GM12864 (cell line): ENCODE data around the gene STARD5.

ENCODE experiments used
- DNase-seq: peaks from one replicate; pipeline ENCODE4 v3.0.0-alpha.2; 2011; ENCODE audit warnings: low read depth
- H3K4me3 ChIP-seq: 2 replicates; pipeline ENCODE4 v1.5.1; 2011; ENCODE audit warnings: mild to moderate bottlenecking, low read depth, low read length, control low read depth
- CTCF ChIP-seq: IDR thresholded peaks from 2 replicates; pipeline ENCODE4 v1.5.1; 2011; ENCODE audit warnings: low read depth, mild to moderate bottlenecking, moderate library complexity, low read length, control low read depth, inconsistent platforms; ENCODE audit errors: missing control alignments

The STARD5 gene

GRCh38 chr15:81322676-81323253 is 1.2 kb downstream of the STARD5 start:
- no peak for DNase-seq
- TF ChIP-seq CTCF, result no peak
- no peak overlapping the region; the same call in none of the 2 replicates for H3K4me3 ChIP-seq

GRCh38 chr15:81321667-81322066 is 2.3 kb downstream of the STARD5 start:
- no peak overlapping the region for H3K4me3 ChIP-seq
- DNase-seq, result no peak
- no peak for TF ChIP-seq CTCF

GRCh38 chr15:81317642-81318017 is 6.3 kb downstream of the STARD5 start:
- DNase-seq, result no peak
- no peak for TF ChIP-seq CTCF
- H3K4me3 ChIP-seq, result no peak overlapping the region

- TF ChIP-seq CTCF, result no peak
- H3K4me3 ChIP-seq, result no peak overlapping the region
- DNase-seq, result no peak
Observed at GRCh38 chr15:81316267-81316666, 7.7 kb downstream of the STARD5 start.

GRCh38 chr15:81315452-81316175 is 8.3 kb downstream of the STARD5 start:
- no peak overlapping the region for H3K4me3 ChIP-seq
- no peak for TF ChIP-seq CTCF
- DNase-seq, result no peak

GRCh38 chr15:81314378-81314777 is 9.6 kb downstream of the STARD5 start:
- DNase-seq, result no peak
- no peak overlapping the region for H3K4me3 ChIP-seq
- no peak for TF ChIP-seq CTCF

GRCh38 chr15:81313686-81314085 is 10.3 kb downstream of the STARD5 start:
- no peak for DNase-seq
- no peak for TF ChIP-seq CTCF
- no peak overlapping the region for H3K4me3 ChIP-seq
